ENCODE data around the gene BCAP29. TPM values are rescaled to one million over a fixed set of nuclear protein-coding genes. Genes with fewer than 3 reads are reported as not detected.
"Not testable (repeated sequence)": the region's sequence is repeated elsewhere in the genome, so short reads cannot be mapped to it uniquely, and the experiment has no call there.

Gene BCAP29
- total RNA-seq, 3 donors from 2014 or later: 68.8 to 101 (median 78.2) TPM

GRCh38 chr7:107638594-107638993 lies 58.5 kb downstream of the BCAP29 start:
- TF ChIP-seq, protein P1, sequence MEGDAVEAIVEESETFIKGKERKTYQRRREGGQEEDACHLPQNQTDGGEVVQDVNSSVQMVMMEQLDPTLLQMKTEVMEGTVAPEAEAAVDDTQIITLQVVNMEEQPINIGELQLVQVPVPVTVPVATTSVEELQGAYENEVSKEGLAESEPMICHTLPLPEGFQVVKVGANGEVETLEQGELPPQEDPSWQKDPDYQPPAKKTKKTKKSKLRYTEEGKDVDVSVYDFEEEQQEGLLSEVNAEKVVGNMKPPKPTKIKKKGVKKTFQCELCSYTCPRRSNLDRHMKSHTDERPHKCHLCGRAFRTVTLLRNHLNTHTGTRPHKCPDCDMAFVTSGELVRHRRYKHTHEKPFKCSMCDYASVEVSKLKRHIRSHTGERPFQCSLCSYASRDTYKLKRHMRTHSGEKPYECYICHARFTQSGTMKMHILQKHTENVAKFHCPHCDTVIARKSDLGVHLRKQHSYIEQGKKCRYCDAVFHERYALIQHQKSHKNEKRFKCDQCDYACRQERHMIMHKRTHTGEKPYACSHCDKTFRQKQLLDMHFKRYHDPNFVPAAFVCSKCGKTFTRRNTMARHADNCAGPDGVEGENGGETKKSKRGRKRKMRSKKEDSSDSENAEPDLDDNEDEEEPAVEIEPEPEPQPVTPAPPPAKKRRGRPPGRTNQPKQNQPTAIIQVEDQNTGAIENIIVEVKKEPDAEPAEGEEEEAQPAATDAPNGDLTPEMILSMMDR (IDR thresholded peaks at IDR 0.05): no peak
- TF ChIP-seq POLR2AphosphoS5 (IDR thresholded peaks at IDR 0.05) (no peak), POLR2A (IDR thresholded peaks at IDR 0.05) (no peak)
- no peak overlapping the region for H3K4me3 ChIP-seq
- no peak overlapping the region for H3K27ac ChIP-seq
- intact Hi-C loops (cut with DNase I; ENCODE audit: low total_unique reads): no loop called here
- H3K4me1 ChIP-seq: no peaks in the 10 kb centered on the region
- no peaks in the 10 kb centered on the region for H3K9me3 ChIP-seq
- no peaks in the 10 kb centered on the region for H3K36me3 ChIP-seq
- H3K27me3 ChIP-seq: no peaks in the 10 kb centered on the region
- no peak for DNase-seq (ENCODE audit: low spot score in 2 of 2)

- H3K27me3 ChIP-seq; H3K4me1 ChIP-seq; H3K4me3 ChIP-seq; H3K9me3 ChIP-seq; H3K27ac ChIP-seq; H3K36me3 ChIP-seq; DNase-seq (ENCODE audit: low spot score in 2 of 2); intact Hi-C loops (cut with DNase I; ENCODE audit: low total_unique reads): not testable (repeated sequence)
Observed at GRCh38 chr7:107639070-107639469, 59.0 kb downstream of the BCAP29 start.

DNA sequence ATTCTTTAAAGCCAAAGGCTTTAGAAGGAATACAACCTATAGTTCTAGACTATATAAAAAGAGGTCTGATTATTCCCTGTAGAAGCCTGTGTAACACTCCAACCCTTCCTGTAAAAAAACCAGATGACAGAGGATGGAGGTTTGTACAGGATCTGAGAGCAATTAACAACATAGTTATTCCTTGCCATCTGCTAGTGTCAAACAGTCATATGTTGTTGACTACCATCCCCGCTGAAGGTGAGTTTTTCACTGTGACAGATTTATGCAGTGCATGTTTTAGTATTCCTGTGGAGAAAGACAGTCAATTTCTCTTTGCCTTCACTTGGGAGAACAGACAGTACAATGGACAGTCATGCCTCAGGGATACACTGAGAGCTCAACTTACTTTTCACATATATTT lies 61.6 kb downstream of the BCAP29 start:
- DNase-seq (ENCODE audit: low spot score in 2 of 2): no peak

DNA sequence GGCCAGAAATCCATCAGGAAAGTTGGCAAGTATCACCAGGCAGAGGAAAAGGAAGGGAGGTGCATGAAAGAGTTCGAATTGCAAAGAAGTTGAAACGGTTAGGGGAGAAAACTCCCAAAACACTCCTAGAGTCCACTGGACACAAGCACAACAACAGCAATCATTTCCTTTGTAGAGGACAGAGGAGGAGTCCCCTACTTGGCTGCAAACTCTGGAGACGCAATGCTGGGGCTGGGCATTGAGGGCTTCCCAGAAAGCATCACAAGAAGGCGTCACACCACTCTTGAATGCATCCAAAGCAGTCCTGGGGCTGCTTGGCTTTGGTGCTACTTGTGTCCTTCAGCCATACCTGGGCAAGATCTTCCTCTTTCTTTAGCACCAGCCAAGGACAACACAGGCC lies 62.5 kb downstream of the BCAP29 start:
- no peak for TF ChIP-seq POLR2A (IDR thresholded peaks at IDR 0.05)
- TF ChIP-seq POLR2AphosphoS5 (IDR thresholded peaks at IDR 0.05): no peak
- TF ChIP-seq, protein P1 (IDR thresholded peaks at IDR 0.05): no peak
- no peaks in the 10 kb centered on the region for H3K4me1 ChIP-seq
- H3K27ac ChIP-seq: no peak overlapping the region
- no peaks in the 10 kb centered on the region for H3K36me3 ChIP-seq
- intact Hi-C loops (cut with DNase I; ENCODE audit: low total_unique reads): no loop called here
- no peaks in the 10 kb centered on the region for H3K27me3 ChIP-seq
- H3K4me3 ChIP-seq: no peak overlapping the region
- DNase-seq (ENCODE audit: low spot score in 2 of 2): no peak
- H3K9me3 ChIP-seq: no peaks in the 10 kb centered on the region

More for the DNA sequence above, 61.6 kb downstream of the BCAP29 start:
- Histone ChIP-seq H3K4me3 (no peak overlapping the region), H3K36me3 (no peaks in the 10 kb centered on the region), H3K9me3 (no peaks in the 10 kb centered on the region), H3K27ac (no peak overlapping the region), H3K4me1 (no peaks in the 10 kb centered on the region), H3K27me3 (no peaks in the 10 kb centered on the region)
- intact Hi-C loops (cut with DNase I; ENCODE audit: low total_unique reads): no loop called here
- no peak for TF ChIP-seq POLR2A (IDR thresholded peaks at IDR 0.05)
- TF ChIP-seq POLR2AphosphoS5 (IDR thresholded peaks at IDR 0.05): no peak
- TF ChIP-seq, protein P1 (IDR thresholded peaks at IDR 0.05): no peak

- Histone ChIP-seq H3K27me3 (no peaks in the 10 kb centered on the region), H3K36me3 (no peaks in the 10 kb centered on the region), H3K4me3 (no peak overlapping the region), H3K4me1 (no peaks in the 10 kb centered on the region), H3K27ac (no peak overlapping the region), H3K9me3 (no peaks in the 10 kb centered on the region)
- intact Hi-C loops (cut with DNase I; ENCODE audit: low total_unique reads): no loop called here
- DNase-seq (ENCODE audit: low spot score in 2 of 2): no peak
- TF ChIP-seq, protein P1 (IDR thresholded peaks at IDR 0.05): no peak
- TF ChIP-seq POLR2AphosphoS5 (IDR thresholded peaks at IDR 0.05) (no peak), POLR2A (IDR thresholded peaks at IDR 0.05) (no peak)
Observed at GRCh38 chr7:107643407-107643806, 63.4 kb downstream of the BCAP29 start.

DNA sequence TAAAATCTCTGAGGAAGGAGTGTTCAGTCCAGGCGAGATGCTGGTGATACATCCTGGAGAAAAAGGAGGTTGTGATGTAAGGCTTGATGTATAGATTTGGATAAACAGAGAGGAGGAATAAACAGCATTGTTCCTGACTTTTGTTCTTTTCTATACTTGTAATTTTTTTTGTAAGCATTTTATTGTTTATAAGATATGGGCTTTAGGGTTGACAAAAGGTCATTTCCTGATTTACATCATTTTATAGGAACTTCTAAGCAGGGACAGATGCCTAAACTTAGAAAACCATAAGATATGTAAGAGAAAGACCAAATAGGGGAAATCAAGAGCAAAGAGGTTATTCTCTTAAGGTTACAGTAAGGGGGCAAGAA lies 63.9 kb downstream of the BCAP29 start:
- intact Hi-C loops (cut with DNase I; ENCODE audit: low total_unique reads): no loop called here
- TF ChIP-seq POLR2A (IDR thresholded peaks at IDR 0.05) (no peak), POLR2AphosphoS5 (IDR thresholded peaks at IDR 0.05) (no peak)
- TF ChIP-seq, protein P1 (IDR thresholded peaks at IDR 0.05): no peak
- no peaks in the 10 kb centered on the region for H3K27me3 ChIP-seq
- no peaks in the 10 kb centered on the region for H3K36me3 ChIP-seq
- H3K9me3 ChIP-seq: no peaks in the 10 kb centered on the region
- no peak for DNase-seq (ENCODE audit: low spot score in 2 of 2)
- no peaks in the 10 kb centered on the region for H3K4me1 ChIP-seq
- H3K27ac ChIP-seq: no peak overlapping the region
- H3K4me3 ChIP-seq: no peak overlapping the region

Data from breast epithelium (tissue), 4 donors.